Smooth muscle cell (in vitro differentiated cells): ENCODE data around the gene MAP3K2. TPM values are rescaled to one million over a fixed set of nuclear protein-coding genes. Genes with fewer than 3 reads are reported as not detected.

Source experiments
- DNase-seq: peaks from one replicate; lab custom pipeline; 2025; ENCODE audit not compliant: unreplicated experiment; lab: John Stamatoyannopoulos, UW
- H2AFZ ChIP-seq: fragments of 200-600 bp; sonication (generic); 2 replicates; pipeline ENCODE4 v1.6.0; 2016; ENCODE audit warnings: antibody characterized with exemption, low read depth, mild to moderate bottlenecking
- H3F3A ChIP-seq: fragments of 200-600 bp; sonication (generic); 2 replicates; pipeline ENCODE4 v1.6.0; 2017; ENCODE audit warnings: antibody characterized with exemption, low read depth
- H3K27ac ChIP-seq: fragments of 200-600 bp; sonication (generic); 2 replicates; pipeline ENCODE4 v1.5.1; 2016; ENCODE audit warnings: low read depth, mild to moderate bottlenecking
- H3K27me3 ChIP-seq: fragments of 200-600 bp; sonication (generic); 2 replicates; pipeline ENCODE4 v1.6.1; 2016; ENCODE audit warnings: low read depth, mild to moderate bottlenecking
- H3K36me3 ChIP-seq: fragments of 200-600 bp; sonication (generic); 2 replicates; pipeline ENCODE4 v1.5.1; 2016; ENCODE audit warnings: low read depth
- H3K4me1 ChIP-seq: fragments of 200-600 bp; sonication (generic); 2 replicates; pipeline ENCODE4 v1.5.1; 2016; ENCODE audit warnings: low read depth
- H3K4me2 ChIP-seq: fragments of 200-600 bp; sonication (generic); 2 replicates; pipeline ENCODE4 v1.6.0; 2016; ENCODE audit warnings: mild to moderate bottlenecking
- H3K4me3 ChIP-seq: fragments of 200-600 bp; sonication (generic); 2 replicates; pipeline ENCODE4 v1.5.1; 2016; ENCODE audit warnings: mild to moderate bottlenecking
- H3K79me2 ChIP-seq: fragments of 200-600 bp; sonication (generic); 2 replicates; pipeline ENCODE4 v1.6.0; 2016; ENCODE audit warnings: low read depth, mild to moderate bottlenecking
- H3K9ac ChIP-seq: fragments of 200-600 bp; sonication (generic); 2 replicates; pipeline ENCODE4 v1.6.0; 2016; ENCODE audit warnings: low read depth
- H3K9me3 ChIP-seq: fragments of 200-600 bp; sonication (generic); replicated peaks from 2 replicates; pipeline ENCODE4 v1.5.1; 2016; ENCODE audit warnings: low read depth
- H4K20me1 ChIP-seq: fragments of 200-600 bp; sonication (generic); 2 replicates; pipeline ENCODE4 v1.6.0; 2016; ENCODE audit warnings: low read depth
- CTCF ChIP-seq: fragments of 200-600 bp; sonication (generic); IDR thresholded peaks from 2 replicates; pipeline ENCODE4 v1.5.1; 2017; ENCODE audit warnings: borderline replicate concordance, mild to moderate bottlenecking, antibody characterized with exemption; ENCODE audit not compliant: insufficient read depth, poor library complexity, severe bottlenecking
- WGBS: methylation state at CpG from one replicate; pipeline ENCODE4 v1.1.7; 2016; ENCODE audit warnings: low lambda C conversion rate; 5-methylcytosine and 5-hydroxymethylcytosine counted together
- polyA plus RNA-seq: library from polyadenylated mRNA; unstranded; fragments of >200 nt; fragmentation: Nextera tagmentation; extraction: Ambion mirVana; gene quantifications from 2 replicates; pipeline ENCODE4 v1.2.1, GENCODE V29; 2016
- total RNA-seq: library from RNA; depleted of rRNA; stranded (reverse); fragments of >200 nt; gene quantifications from 2 replicates; pipeline ENCODE4 v1.2.3, GENCODE V29; 2014

Gene MAP3K2, protein sequence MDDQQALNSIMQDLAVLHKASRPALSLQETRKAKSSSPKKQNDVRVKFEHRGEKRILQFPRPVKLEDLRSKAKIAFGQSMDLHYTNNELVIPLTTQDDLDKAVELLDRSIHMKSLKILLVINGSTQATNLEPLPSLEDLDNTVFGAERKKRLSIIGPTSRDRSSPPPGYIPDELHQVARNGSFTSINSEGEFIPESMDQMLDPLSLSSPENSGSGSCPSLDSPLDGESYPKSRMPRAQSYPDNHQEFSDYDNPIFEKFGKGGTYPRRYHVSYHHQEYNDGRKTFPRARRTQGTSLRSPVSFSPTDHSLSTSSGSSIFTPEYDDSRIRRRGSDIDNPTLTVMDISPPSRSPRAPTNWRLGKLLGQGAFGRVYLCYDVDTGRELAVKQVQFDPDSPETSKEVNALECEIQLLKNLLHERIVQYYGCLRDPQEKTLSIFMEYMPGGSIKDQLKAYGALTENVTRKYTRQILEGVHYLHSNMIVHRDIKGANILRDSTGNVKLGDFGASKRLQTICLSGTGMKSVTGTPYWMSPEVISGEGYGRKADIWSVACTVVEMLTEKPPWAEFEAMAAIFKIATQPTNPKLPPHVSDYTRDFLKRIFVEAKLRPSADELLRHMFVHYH
- total RNA-seq (42.7 and 46.7 TPM in 2 replicates), polyA plus RNA-seq (33.6 and 39.2 TPM in 2 replicates)

GRCh38 chr2:127387655-127388422, at the start of gene MAP3K2:
Gene MAP3K2 (minus strand): TSS chr2:127387975. CDS start chr2:127343129, 44,846 bp downstream.
- 2% methylated on average over 86 of the region's 100 CpGs for WGBS
- H3K4me2 ChIP-seq: peak within 1 kb of the TSS; percentile 97
- DNase-seq: peak; percentile 82
- peaks cover 42% of the 10 kb centered on the region for H3K79me2 ChIP-seq
- H2AFZ ChIP-seq: peak within 1 kb of the TSS; percentile 82
- H4K20me1 ChIP-seq: peaks cover 43% of the 10 kb centered on the region
- no peak for TF ChIP-seq CTCF
- H3K27me3 ChIP-seq: no peaks in the 10 kb centered on the region
- peak within 1 kb of the TSS; percentile 100 for H3K9ac ChIP-seq
- peaks cover 13% of the 10 kb centered on the region for H3K4me1 ChIP-seq
- no peaks in the 10 kb centered on the region for H3K9me3 ChIP-seq
- H3F3A ChIP-seq: peaks cover 3% of the 10 kb centered on the region
- H3K27ac ChIP-seq: peak within 1 kb of the TSS; percentile 100
- peak within 1 kb of the TSS; percentile 99 for H3K4me3 ChIP-seq
- H3K36me3 ChIP-seq: no peaks in the 10 kb centered on the region

DNA sequence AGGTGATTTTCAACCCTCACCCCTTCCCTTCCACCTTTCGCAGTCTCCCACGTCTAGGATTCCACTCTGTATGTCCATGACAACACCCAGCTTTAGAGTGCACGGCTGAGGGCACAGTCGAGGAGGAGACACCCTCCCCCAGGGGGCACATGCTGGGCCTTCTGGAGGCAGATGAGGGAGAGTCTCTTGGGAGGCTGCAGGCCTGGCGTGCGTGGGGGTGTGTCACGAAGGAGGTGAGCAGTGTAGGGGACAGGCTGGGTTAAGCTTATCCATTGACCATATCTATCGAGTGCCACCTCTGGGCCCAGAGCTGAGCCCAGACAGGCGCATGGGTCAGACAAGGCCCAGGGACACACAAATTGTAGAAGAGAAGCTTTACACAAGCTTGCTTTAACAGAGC, 49.3 kb upstream of the MAP3K2 start:
- Histone ChIP-seq H3K9ac (no peak overlapping the region), H3F3A (no peaks in the 10 kb centered on the region), H2AFZ (no peak overlapping the region), H3K27me3 (no peaks in the 10 kb centered on the region), H3K36me3 (no peaks in the 10 kb centered on the region), H3K27ac (no peak overlapping the region), H3K9me3 (no peaks in the 10 kb centered on the region), H3K4me2 (no peak overlapping the region), H3K4me1 (peaks cover 10% of the 10 kb centered on the region), H4K20me1 (no peaks in the 10 kb centered on the region), H3K79me2 (no peaks in the 10 kb centered on the region), H3K4me3 (no peak overlapping the region)
- no peak for TF ChIP-seq CTCF
- WGBS: 94% methylated on average over 9 of the region's 9 CpGs
- no peak for DNase-seq

- Histone ChIP-seq H3K36me3 (no peaks in the 10 kb centered on the region), H3K9me3 (no peaks in the 10 kb centered on the region), H3F3A (no peaks in the 10 kb centered on the region), H2AFZ (no peak overlapping the region), H3K79me2 (no peaks in the 10 kb centered on the region), H3K27ac (no peak overlapping the region), H4K20me1 (no peaks in the 10 kb centered on the region), H3K4me3 (no peak overlapping the region), H3K4me1 (peaks cover 10% of the 10 kb centered on the region), H3K9ac (no peak overlapping the region), H3K27me3 (no peaks in the 10 kb centered on the region), H3K4me2 (no peak overlapping the region)
- no peak for DNase-seq
- TF ChIP-seq CTCF: no peak
- 96% methylated on average over 6 of the region's 6 CpGs for WGBS
These were observed 46.7 kb upstream of the MAP3K2 start for GRCh38 chr2:127434515-127434914.
